Adipocyte (in vitro differentiated cells): ENCODE results near the gene CA12.

Source experiments
- DNase-seq: peaks from one replicate; pipeline ENCODE4 v3.0.0-alpha.2; 2015; ENCODE audit warnings: low read depth
- H3K27me3 ChIP-seq: replicated peaks from 2 replicates; pipeline ENCODE4 v1.7.0; 2013; ENCODE audit warnings: mild to moderate bottlenecking, low read length, moderate library complexity; ENCODE audit not compliant: control insufficient read depth, insufficient read depth
- H3K36me3 ChIP-seq: 2 replicates; pipeline ENCODE4 v1.7.0; 2013; ENCODE audit warnings: low read length, mild to moderate bottlenecking, moderate library complexity; ENCODE audit not compliant: control insufficient read depth, insufficient read depth, severe bottlenecking
- H3K4me1 ChIP-seq: 2 replicates; pipeline ENCODE4 v1.7.0; 2013; ENCODE audit warnings: mild to moderate bottlenecking, low read length, moderate library complexity; ENCODE audit not compliant: control insufficient read depth, insufficient read depth
- H3K4me3 ChIP-seq: 2 replicates; pipeline ENCODE4 v1.7.0; 2013; ENCODE audit warnings: mild to moderate bottlenecking, low read length, moderate library complexity
- H3K9ac ChIP-seq: 2 replicates; pipeline ENCODE4 v1.7.0; 2013; ENCODE audit warnings: mild to moderate bottlenecking, low read length, moderate library complexity
- H3K9me3 ChIP-seq: 2 replicates; pipeline ENCODE4 v1.7.0; 2013; ENCODE audit warnings: mild to moderate bottlenecking, low read length, moderate library complexity; ENCODE audit not compliant: control insufficient read depth

Gene CA12

GRCh38 chr15:63294359-63294758, 87.3 kb downstream of the CA12 start:
- H3K27me3 ChIP-seq: no peaks in the 10 kb centered on the region
- H3K4me3 ChIP-seq: no peak overlapping the region
- peaks cover 41% of the 10 kb centered on the region for H3K4me1 ChIP-seq
- H3K36me3 ChIP-seq: peaks cover 19% of the 10 kb centered on the region
- H3K9ac ChIP-seq: no peak overlapping the region
- no peaks in the 10 kb centered on the region for H3K9me3 ChIP-seq
- DNase-seq: no peak

DNA sequence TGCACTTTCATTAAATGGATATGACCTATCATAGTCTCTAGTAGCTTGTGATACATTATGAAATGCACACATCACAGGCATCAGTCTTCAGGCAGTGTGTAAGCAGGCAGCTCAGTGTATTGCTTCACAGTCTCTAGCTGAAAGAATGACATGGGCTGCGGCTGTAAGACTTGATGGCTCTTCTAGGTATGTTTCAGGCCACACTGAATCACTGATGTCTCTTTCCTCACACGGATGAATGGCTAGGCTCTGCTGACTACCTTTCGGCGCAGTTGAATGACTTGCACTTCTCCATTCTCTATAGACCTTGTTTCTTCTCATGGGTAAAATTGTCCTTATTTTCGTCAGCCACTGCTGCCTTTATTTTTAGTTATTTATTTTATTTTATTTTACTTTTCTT, 88.9 kb downstream of the CA12 start:
- peaks cover 47% of the 10 kb centered on the region for H3K4me1 ChIP-seq
- H3K9ac ChIP-seq: peak overlapping the region; percentile 35
- H3K36me3 ChIP-seq: peaks cover 14% of the 10 kb centered on the region
- H3K9me3 ChIP-seq: no peaks in the 10 kb centered on the region
- DNase-seq: peak; percentile 37
- peak overlapping the region; percentile 59 for H3K4me3 ChIP-seq
- H3K27me3 ChIP-seq: no peaks in the 10 kb centered on the region

GRCh38 chr15:63292241-63292640, 89.4 kb downstream of the CA12 start:
- H3K9me3 ChIP-seq: no peaks in the 10 kb centered on the region
- H3K36me3 ChIP-seq: peaks cover 8% of the 10 kb centered on the region
- no peaks in the 10 kb centered on the region for H3K27me3 ChIP-seq
- peak overlapping the region; percentile 59 for H3K4me3 ChIP-seq
- no peak for DNase-seq
- H3K4me1 ChIP-seq: peaks cover 49% of the 10 kb centered on the region
- peak overlapping the region; percentile 35 for H3K9ac ChIP-seq

GRCh38 chr15:63291507-63291906, 90.1 kb downstream of the CA12 start:
- peak; percentile 66 for DNase-seq
- H3K9ac ChIP-seq: peak overlapping the region; percentile 69
- H3K4me1 ChIP-seq: peaks cover 54% of the 10 kb centered on the region
- H3K4me3 ChIP-seq: peak overlapping the region; percentile 59
- no peaks in the 10 kb centered on the region for H3K9me3 ChIP-seq
- peaks cover 14% of the 10 kb centered on the region for H3K36me3 ChIP-seq
- no peaks in the 10 kb centered on the region for H3K27me3 ChIP-seq

DNA sequence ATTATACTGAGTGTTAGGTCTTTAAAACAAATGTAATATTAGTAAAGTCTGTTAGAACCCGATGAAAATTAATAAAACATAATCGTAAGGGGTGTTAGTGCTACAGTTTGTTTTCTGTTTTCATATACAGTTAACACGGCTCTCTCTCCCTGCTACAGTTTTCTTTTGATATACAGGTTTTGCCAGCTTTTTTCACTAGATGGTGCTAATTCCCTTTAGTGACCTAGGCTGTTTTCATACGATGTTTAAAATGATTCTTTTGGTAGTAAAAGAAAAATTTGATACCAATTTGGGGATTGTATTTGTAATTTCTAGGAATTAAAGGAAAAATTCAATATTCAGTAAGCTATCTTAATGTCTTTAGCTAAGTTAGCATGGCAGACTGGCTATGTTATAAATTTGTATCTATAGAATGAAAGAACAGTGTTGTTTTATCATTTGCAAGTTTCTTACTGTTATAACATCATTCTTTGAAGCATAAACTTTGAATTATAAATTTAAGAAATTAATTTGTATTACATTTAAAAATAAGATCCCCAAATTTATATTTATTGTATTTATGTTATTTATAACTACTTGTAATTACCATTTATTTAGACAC, 92.8 kb downstream of the CA12 start:
- DNase-seq: peak; percentile 86
- H3K9me3 ChIP-seq: no peaks in the 10 kb centered on the region

GRCh38 chr15:63288342-63288741, 93.3 kb downstream of the CA12 start:
- Histone ChIP-seq H3K9me3 (no peaks in the 10 kb centered on the region), H3K36me3 (peaks cover 40% of the 10 kb centered on the region), H3K4me1 (peaks cover 36% of the 10 kb centered on the region), H3K4me3 (no peak overlapping the region), H3K9ac (peak overlapping the region; percentile 39), H3K27me3 (no peaks in the 10 kb centered on the region)
- DNase-seq: no peak

More for the DNA sequence above, 92.8 kb downstream of the CA12 start:
- Histone ChIP-seq H3K36me3 (peaks cover 35% of the 10 kb centered on the region), H3K9ac (peak overlapping the region; percentile 39), H3K4me1 (peaks cover 40% of the 10 kb centered on the region), H3K27me3 (no peaks in the 10 kb centered on the region), H3K4me3 (no peak overlapping the region)

DNA sequence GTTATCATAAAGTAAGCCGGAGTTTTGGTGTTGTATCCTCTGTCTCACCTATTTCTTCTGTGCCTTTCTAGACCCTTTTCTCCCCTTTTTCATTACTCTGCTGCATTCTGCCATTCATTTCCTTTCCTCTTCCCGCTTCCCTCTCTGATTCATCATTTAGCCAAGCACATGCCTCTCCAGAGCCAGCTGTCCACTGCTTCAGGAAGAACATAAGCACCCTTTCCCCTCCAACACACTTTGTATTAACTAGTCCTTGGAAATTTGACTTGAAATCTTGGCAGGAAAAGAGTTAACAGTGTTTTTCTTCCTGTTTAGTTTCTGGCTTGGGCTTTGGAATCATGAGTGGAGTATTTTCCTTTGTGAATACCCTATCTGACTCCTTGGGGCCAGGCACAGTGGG, 94.5 kb downstream of the CA12 start:
- H3K36me3 ChIP-seq: peaks cover 42% of the 10 kb centered on the region
- H3K27me3 ChIP-seq: no peaks in the 10 kb centered on the region
- H3K9ac ChIP-seq: peak overlapping the region; percentile 24
- DNase-seq: no peak
- no peaks in the 10 kb centered on the region for H3K9me3 ChIP-seq
- no peak overlapping the region for H3K4me3 ChIP-seq
- H3K4me1 ChIP-seq: peaks cover 28% of the 10 kb centered on the region

DNA sequence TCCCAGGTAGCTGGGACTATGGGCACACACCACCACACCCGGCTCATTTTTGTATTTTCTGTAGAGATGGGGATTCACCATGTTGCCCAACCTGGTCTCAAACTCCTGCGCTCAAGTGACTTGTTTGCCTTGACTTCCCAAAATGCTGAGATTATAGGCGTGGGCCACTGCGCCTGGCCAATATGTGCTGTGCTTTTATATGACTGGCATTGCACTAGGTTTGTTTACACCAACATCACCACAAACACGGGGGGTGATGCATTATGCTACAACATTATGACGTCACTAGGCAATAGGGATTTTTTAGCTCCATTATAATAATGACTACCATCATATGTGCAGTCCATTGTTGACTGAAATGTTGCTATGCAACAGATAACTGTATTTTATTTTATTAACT, 97.3 kb downstream of the CA12 start:
- Histone ChIP-seq H3K9ac (no peak overlapping the region), H3K4me1 (peaks cover 12% of the 10 kb centered on the region), H3K9me3 (no peaks in the 10 kb centered on the region), H3K36me3 (peaks cover 53% of the 10 kb centered on the region), H3K4me3 (no peak overlapping the region), H3K27me3 (no peaks in the 10 kb centered on the region)
- no peak for DNase-seq

DNA sequence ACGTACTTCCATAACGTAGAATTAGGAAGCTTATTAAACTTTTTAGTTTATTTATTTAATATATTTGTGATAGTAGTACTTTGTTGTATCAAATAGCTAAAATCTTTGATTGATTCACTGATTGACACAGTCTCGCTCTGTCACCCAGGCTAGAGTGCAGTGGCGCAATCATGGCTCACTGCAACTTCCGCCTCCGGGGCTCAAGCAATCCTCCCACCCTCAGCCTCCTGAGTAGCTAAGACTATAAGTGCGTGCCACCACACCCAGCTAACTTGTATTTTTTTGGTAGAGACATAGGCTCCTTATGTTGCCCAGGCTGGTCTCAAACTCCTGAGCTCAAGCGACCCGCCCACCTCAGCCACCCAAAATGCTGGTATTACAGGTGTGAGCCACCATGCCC, 98.5 kb downstream of the CA12 start:
- Histone ChIP-seq H3K9me3 (no peaks in the 10 kb centered on the region), H3K4me1 (peaks cover 16% of the 10 kb centered on the region), H3K27me3 (no peaks in the 10 kb centered on the region), H3K4me3 (no peak overlapping the region), H3K9ac (no peak overlapping the region), H3K36me3 (peaks cover 49% of the 10 kb centered on the region)
- no peak for DNase-seq

DNA sequence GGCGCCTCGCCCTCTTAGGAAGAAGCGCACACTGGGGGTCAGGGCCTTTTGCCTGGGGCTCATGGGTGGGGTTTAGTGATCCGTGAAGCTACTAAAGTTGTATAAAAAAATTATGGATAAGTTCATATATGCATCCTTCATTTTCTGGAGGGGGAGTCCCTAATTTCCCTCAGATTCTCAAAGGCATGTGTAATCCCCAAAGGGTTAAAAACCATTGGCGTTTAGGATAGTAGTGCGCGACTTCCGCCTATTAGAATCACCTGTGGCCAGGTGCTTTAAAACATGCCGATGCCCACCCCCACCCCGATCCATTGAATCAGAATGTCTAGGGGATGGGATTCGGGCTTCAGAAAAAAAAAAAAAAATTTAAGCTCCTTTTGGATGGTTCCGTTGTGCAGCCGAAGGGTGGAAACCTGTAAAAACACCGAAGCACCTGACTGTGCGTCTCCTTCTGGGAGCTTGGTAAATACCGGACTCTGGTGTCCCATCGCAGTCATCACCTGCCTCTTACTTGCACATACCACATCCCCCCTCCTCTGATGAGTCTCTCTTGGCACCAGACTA, 103.7 kb downstream of the CA12 start:
- peak overlapping the region; percentile 93 for H3K4me3 ChIP-seq
- H3K4me1 ChIP-seq: peaks cover 16% of the 10 kb centered on the region
- H3K27me3 ChIP-seq: no peaks in the 10 kb centered on the region
- peak overlapping the region; percentile 97 for H3K9ac ChIP-seq
- peaks cover 13% of the 10 kb centered on the region for H3K36me3 ChIP-seq
- H3K9me3 ChIP-seq: no peaks in the 10 kb centered on the region
- DNase-seq: peak; percentile 24

GRCh38 chr15:63277038-63277892, 104.4 kb downstream of the CA12 start, which contains the start of gene APH1B:
TSS of gene APH1B (plus strand) at chr15:63277605. CDS start at chr15:63277624, 19 bp downstream.
- peak; percentile 90 for DNase-seq
- Histone ChIP-seq H3K27me3 (no peaks in the 10 kb centered on the region), H3K9ac (peak within 1 kb of the TSS; percentile 97), H3K4me1 (peaks cover 16% of the 10 kb centered on the region), H3K4me3 (peak within 1 kb of the TSS; percentile 93), H3K9me3 (no peaks in the 10 kb centered on the region), H3K36me3 (peaks cover 13% of the 10 kb centered on the region)
